HG03565 (cell line): ENCODE data around the gene IQGAP3.
A peak's percentile ranks its signal among the peaks of the same experiment; 100 is the strongest.
"Not testable (repeated sequence)": the region's sequence is repeated elsewhere in the genome, so short reads cannot be mapped to it uniquely, and the experiment has no call there.

ENCODE experiments used
- ATAC-seq: cut with Tn5 transposase; IDR thresholded peaks from one replicate; pipeline ENCODE4 v1.9.1; 2021; ENCODE audit warnings: mild to moderate bottlenecking, moderate library complexity; ENCODE audit not compliant: unreplicated experiment

IQGAP3 gene, protein sequence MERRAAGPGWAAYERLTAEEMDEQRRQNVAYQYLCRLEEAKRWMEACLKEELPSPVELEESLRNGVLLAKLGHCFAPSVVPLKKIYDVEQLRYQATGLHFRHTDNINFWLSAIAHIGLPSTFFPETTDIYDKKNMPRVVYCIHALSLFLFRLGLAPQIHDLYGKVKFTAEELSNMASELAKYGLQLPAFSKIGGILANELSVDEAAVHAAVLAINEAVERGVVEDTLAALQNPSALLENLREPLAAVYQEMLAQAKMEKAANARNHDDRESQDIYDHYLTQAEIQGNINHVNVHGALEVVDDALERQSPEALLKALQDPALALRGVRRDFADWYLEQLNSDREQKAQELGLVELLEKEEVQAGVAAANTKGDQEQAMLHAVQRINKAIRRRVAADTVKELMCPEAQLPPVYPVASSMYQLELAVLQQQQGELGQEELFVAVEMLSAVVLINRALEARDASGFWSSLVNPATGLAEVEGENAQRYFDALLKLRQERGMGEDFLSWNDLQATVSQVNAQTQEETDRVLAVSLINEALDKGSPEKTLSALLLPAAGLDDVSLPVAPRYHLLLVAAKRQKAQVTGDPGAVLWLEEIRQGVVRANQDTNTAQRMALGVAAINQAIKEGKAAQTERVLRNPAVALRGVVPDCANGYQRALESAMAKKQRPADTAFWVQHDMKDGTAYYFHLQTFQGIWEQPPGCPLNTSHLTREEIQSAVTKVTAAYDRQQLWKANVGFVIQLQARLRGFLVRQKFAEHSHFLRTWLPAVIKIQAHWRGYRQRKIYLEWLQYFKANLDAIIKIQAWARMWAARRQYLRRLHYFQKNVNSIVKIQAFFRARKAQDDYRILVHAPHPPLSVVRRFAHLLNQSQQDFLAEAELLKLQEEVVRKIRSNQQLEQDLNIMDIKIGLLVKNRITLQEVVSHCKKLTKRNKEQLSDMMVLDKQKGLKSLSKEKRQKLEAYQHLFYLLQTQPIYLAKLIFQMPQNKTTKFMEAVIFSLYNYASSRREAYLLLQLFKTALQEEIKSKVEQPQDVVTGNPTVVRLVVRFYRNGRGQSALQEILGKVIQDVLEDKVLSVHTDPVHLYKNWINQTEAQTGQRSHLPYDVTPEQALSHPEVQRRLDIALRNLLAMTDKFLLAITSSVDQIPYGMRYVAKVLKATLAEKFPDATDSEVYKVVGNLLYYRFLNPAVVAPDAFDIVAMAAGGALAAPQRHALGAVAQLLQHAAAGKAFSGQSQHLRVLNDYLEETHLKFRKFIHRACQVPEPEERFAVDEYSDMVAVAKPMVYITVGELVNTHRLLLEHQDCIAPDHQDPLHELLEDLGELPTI (N-terminal part only)

DNA sequence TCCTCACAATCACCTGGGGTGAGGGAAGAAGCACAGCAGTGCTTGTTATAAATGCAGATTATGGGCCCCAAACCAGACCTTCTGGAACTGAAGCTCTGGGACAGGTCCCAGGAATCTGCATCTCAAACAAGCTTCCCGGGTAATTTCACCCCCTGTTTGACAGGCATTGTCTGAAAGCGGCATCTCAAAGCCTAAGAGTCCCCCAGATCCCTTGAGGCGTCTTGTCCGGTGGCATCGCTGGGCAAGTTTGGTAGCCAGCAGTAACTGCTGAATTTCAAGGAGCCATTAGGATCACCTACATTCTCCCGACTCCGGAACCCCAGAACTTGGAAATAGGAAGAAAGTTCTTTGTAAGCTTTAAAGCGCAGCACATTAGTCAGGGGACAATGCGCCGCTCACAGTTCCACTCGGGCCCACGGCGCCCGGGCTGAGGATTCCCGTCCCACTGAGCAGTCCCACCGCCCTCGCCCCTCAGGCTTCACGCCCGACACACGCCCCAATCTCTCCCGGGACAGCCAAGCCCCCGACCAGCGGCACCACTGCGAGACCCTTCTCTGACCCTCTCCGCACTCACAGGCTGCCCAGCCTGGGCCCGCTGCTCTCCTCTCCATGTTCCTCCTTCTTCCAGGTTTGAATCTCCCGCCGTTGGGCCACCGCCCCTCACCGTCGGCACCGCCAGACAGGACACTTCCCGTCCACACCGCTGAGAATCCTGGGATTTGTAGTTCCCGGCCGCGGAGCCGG, at the start of gene IQGAP3:
Gene IQGAP3, minus strand, starts transcription at position 647 of the 744 bp plus-strand sequence. Its CDS starts 36 bp downstream, at position 611.
- no peak for ATAC-seq

DNA sequence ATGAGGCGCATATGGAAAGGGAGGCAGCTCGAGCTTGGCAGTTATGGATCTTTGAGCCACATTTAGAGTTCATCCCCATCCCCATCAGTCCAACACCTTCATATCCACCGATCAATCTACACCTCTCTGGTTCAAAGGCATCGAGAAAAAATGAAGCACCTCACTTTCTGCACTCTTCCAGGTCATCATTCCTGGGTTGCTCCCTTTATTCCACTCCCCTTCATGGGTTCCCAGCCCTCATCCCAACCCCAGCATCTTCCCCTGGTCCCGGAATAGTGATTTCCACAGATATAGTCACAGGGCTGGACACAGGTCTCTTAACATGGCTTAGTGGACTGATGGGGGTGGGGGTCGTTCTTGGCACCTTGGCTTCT, 47.2 kb upstream of the IQGAP3 start:
- ATAC-seq: no peak

DNA sequence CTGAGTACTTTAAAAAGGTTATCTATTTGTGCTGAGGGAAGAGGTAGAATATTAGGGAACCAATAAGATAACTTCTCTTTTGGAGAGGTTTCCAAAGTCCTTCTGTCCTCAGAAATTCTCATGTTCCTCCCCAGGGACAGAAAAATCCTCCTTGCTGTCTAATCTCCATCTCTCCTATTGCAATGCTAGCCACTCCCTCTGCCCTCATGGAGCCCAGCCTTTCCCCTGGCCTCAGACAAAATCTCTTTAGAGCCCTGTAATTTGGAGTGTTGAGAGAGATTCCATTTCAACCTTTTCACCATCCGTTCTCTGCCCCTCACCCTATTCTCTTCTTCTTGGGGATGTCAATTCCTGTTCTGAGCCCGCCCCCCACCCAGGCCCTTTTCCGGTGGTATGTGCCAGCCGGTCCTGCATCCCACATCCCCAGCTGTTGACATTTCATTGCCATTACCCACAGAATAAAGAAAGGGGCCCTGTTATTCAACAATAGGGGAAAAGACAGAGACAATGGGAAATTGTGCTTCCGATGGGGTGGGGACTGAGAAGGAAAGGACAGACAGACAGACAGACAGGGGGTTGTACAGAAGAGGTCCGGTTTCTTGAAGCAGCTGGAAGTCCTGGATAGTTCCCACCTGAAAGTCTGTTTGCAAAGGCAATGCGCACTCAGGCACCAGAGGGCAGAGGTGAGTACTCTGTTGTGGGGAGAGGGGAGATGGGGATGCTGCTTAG, 46.7 kb upstream of the IQGAP3 start, which contains the start of gene HAPLN2:
Gene HAPLN2, plus strand, starts transcription at position 563 of the 729 bp plus-strand sequence. CDS start 4,076 bp downstream, outside the sequence.
- no peak for ATAC-seq

DNA sequence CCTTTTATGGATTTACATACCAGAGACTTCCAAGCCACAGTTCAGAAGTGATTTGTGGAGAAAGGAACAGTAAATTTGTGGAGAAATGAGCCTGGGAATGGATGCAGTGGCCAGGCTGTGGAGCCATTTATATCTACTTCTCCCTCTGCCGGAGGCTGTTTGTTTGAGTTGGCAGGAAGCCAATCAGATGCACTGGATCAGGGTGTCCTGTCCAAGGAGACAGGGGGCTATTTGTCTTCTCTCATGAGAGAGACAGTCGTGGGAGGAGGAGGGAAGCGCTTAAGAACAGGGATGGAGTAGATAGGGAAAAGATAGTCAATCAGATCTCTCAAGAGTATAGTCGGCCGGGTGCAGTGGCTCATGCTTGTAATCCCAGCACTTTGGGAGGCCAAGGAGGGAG, 44.1 kb upstream of the IQGAP3 start:
- ATAC-seq: no peak

DNA sequence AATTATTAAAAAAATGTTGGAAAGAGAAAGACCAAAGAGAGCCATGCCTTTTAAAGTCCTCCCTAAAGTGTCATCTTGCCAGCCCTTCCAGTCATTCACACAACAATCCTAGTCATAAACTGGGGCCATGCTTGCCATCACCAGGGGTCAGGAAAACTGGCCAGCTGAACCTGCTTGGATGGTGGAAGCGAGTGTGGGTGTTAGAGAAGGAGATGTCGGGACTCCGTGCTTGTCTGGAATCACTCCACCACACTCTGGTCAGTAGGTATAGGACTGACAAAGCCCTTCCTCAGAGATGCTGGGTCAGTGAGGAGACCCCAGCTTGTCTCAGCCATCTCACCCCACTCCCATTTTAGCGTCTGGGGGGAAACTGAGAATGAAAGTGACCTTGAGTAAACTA, 43.6 kb upstream of the IQGAP3 start:
- no peak for ATAC-seq

DNA sequence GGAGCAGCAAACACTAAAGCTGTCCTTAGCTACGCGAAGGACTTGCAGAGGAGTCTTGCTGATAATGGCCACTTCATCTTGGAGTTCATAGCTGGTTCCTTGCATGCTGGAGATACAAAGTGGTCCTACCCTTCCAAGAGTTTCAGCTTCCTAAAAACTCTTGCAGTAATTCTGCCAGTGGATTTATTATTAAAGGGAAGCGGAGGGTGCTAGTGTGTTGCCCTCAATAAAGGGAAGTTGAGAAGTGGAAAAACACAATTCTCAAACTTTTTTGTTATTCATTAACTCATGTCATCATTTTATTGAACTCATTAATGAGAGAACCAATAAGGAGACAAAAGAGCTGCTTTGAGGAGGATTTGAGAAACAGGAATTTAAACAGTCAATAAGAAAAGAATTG, 40.3 kb upstream of the IQGAP3 start:
- no peak for ATAC-seq

DNA sequence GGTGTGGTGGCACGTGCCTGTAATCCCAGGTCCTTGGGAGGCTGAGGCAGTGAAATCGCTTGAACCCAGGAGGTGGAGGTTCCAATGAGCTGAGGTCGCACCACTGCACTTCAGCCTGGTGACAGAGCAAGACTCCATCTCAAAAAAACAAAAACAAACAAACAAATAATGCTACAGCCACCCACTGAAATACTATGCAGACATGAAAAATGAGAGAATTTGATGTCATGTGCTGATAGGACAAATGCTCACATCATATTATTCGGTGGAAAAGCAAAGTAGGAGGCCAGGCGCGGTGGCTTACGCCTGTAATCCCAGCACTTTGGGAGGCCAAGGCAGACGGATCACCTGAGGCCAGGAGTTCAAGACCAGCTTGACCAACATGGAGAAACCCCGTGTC, 37.7 kb upstream of the IQGAP3 start:
- not testable (repeated sequence) for ATAC-seq

DNA sequence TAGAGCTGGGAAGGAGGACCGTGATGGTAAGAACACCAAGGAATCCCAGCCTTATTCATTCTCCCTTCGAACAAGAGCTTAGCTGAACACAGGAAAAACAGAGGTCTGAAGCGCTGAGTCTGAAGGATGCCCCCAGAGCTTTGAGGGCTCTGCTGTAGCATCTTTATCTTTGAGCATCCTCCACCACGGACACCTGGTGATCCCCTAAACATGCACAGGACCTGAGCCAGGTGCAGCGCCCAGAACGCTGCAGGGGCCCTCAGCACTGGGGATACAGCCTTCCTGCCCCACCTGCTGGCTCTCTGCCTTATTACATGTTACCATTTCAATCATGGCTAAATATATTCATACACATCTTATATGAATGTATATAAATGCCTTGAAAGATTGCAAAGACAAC, 36.6 kb upstream of the IQGAP3 start:
- ATAC-seq: peak; percentile 69

DNA sequence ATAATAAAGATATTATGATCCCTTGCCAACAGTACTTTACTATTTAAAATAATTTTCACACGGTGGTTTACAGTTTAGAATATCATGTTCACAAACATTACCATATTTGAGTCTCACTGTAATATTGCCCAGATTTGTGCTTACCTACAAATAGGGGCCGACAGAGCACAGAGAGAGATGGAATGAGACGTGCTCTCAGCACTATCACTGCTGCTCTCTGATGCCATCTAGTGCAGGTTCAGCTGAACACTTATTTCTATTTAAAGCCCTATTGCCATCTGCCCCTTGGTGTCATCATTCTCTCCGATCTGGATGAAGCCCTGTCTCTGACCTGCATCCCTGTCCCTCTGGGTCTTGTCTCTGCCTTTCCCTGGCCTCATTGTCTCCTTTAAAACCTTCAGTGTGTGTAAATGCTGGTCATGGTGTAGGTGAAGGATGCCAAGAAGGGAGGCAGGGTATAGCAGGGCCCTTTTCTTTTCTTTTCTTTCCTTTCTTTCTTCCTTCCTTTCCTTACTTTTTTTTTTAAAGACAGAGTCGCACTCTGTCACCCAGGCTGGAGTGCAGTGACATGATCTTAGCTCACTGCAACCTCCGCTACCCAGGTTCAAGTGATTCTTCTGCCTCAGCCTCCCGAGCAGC, 35.8 kb upstream of the IQGAP3 start:
- ATAC-seq: no peak

DNA sequence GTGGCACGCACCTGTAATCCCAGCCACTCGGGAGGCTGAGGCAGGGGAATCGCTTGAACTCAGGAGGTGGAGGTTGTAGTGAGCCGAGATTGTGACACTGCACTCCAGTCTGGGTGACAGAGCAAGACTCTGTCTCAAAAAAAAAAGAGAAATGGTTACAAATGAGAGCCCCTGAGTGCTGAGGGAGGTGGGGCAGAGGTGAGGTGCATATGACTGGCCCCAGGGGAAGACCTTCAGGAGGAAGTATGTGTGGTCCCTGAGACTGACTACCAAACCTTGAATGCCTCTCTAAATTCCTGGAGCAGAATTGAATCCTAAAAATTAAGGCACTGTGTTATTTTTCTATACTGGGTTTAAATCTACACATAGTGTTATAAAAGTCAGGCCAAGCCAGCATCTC, 35.0 kb upstream of the IQGAP3 start:
- ATAC-seq: not testable (repeated sequence)

DNA sequence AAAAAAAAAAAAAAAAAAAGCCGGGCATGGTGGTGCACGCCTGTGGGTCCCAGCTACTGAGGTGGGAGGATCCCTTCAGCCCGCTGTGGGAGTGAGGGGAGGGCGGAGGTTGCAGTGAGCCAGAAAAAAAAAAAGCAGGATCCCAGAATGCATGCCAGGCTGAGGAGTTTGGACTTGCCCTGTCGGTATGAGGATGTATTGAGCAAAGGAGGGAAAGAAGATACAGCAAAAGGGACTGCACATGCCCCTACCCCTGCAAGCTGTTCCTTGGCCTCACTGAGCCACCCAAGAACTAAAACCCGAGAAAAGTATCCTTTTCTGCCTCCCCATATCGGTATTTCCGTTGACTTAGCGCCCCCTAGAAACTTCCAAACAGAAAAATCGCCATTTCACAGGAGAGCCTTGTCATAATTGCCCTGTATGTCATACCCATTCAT, 30.2 kb upstream of the IQGAP3 start:
- ATAC-seq: no peak

DNA sequence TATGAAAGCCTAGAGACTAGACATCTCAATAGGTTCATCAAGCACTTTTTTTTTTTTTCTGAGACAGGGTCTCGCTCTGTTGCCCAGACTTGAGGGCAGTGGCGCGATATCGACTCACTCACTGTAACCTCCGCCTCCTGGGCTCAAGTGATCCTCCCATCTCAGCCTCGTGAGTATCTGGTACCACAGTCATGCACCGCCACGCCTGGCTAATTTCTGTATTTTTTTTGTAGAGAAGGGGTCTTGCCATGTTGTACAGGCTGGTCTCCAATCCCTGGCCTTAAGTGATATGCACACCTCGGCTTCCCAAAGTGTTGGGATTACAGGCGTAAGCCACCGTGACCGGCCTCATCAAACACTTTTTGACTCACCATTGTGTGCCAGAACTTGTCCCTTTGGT, 29.5 kb upstream of the IQGAP3 start:
- ATAC-seq: no peak

DNA sequence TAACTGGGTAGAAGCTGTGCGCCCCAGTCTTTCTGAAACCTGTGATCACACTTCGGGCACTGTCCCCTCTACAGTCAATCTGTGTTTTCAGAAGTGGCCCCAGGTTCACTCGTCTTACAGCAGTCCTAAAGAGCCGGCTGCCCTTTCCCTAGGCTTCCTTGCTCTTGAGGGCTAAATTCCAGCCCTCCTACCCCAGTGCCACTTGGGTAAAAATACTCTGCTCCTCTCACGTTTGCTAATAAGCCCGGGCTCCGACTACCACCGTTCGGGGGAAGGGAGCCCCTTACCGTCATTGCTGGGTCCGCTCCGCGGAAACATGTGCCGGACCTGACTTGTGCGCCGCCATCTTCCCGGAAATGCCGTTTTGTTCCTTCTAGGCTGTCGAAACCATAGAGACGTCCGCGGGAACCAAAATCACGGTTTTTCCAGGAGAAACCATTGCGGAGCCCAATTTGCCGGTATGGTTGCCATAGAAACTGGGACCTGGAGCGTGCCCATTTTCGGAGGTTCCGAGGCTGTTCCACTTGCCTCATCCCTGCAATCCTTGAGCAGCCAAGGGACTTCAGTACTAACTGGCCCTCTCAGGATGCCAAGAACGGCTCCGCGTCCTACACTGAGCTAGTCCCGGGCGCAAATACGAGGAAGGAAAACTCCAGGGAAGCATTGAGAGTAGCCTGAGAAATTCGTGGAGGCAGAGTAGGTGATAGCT, 28.9 kb upstream of the IQGAP3 start, which contains the start of gene GPATCH4:
Gene GPATCH4, minus strand, starts transcription at position 358 of the 709 bp plus-strand sequence.
- no peak for ATAC-seq

DNA sequence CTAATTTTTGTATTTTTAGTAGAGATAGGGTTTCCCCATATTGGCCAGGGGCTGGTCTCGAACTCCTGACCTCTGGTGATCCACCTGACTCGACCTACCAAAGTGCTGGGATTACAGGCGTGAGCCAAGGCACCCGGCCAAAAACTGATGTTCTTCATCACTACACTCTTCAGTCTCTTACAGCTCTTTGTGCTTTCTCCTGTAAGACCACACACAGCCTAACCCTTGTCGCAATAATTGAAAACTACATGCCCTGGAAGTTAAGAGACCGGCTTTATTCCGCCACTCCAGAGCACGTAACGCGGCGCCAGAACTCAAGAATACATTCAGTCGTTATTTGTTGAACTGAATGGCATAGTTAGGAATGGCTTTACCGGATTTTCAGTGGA, 28.4 kb upstream of the IQGAP3 start:
- no peak for ATAC-seq

DNA sequence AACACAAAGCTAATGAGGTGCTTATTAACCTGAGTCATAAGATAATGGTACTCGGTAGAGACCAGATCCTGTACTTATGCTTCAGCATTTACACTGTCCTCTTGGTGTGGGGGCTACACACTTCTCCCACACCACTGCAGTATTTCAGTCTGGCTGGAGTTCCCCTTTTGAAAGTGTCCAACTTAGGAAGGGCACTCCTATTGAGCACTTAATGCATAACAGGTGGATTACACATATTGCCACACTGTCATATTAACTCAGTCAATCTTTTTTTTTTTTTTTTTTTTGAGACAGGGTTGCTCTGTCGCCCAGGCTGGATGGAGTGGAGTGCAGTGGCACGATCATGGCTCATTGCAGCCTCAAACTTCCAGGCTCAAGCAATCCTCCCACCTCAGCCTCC, 27.4 kb upstream of the IQGAP3 start:
- ATAC-seq: peak; percentile 39

DNA sequence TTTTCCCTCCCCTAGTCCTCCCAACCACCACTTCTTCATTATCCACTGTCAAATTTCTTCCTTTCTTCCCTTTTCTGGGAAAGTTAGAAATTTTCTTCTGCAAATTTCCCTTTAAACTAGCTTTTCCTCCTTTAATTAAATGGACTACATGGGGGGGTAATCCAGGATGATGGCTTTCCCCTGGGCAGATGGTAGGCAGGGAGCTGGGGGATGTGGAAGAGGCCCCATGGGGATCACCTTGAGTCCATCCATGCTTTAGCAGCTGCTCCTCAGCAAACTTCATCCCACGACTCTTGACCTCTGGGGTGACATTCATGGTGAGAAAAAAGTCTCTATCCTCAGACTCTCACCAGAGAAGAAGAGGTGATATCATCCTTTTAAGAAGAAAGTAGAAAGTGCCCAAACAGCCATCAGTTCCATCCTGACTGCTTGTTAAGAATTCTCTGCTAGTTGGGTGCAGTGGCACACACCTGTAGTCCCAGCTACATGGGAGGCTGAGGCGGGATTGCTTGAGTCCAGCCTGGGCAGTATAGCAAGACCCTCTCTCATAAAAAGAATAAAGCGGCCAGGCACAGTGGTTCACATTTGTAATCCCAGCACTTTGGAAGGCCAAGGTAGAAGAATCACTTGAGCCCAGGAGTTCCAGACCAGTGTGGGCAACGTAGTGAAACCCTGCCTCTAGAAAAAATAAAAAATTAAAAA, 26.5 kb upstream of the IQGAP3 start:
- ATAC-seq: no peak

DNA sequence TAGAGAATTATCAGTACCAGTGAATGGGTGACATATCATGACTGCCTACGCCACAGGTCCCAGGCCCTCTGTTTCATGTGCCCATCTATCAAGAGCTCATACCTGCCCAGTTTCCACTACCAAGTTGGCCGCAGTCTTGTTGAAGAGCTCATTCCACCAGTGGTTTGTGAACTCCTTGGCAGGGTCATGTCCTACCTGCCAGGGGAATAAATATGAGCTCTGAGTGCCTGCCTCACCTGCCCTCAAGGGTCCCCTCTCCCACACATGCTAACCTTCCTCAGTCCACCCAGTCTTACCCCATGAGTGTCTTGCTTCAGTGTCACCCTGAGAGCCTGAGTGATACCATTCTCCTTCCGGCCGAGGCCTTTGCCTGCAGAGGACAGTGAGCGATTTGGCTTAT, 25.8 kb upstream of the IQGAP3 start:
- ATAC-seq: no peak

DNA sequence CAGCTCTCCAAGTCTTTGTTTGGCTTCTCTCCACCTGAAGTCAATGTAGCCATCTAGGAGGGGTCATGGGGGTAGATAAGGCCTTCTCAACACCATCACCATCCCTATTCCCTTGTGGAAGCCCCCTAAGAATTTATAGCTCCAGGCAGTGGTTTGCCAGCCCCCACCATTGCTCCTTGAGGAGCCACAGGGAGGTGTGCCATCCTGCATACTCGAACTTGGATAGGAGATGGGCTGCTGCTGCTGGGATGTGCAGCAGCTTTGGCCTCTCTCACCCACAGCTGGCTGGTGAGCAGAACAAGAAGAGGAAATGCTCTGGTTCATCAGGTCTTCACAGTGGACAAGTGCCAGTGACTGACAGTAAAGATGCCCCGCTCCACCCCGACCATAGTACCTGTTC, 24.1 kb upstream of the IQGAP3 start:
- no peak for ATAC-seq
